Activated T-cell treated with anti-CD3 and anti-CD28 coated beads for 48 hours (primary cell): ENCODE results near the gene C6orf132.

Experiments
- DNase-seq: peaks from one replicate; pipeline ENCODE4 v3.0.0-alpha.2; 2020; ENCODE audit warnings: low read depth

C6orf132 gene

DNA sequence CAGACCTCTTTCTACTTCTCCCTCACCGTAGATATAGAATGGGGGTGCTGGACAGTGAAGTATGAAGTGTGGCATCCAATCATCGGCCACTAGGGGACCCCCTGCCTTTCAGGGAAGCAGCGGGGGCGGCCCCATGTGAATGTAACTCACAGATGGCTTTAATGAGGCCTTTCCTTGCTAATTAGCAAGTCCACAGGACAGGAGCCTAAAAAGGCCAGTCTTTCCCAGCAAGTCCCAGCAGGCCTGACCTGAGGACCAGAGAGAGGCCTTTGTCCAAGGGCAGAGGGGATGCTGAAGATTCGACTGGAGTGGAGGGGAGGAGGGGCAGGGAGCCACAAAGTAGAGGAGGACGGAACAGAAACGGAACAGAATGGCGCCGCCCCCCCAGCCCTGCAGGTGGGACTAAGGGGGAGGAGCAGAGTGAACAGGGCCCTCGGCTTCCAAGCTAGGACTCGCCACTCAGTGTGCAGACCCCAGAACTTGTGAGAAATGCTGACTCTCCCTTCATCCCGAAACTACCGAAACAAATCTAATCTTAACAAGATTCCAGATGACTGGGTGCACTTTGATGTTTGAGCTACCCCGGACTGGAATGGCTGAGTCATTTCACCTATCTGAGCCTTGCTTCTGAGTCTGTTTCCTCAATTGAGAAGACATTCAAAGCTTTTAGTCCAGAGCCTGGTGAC is 5.8 kb downstream of the C6orf132 start:
- DNase-seq, result peak; percentile 25

DNA sequence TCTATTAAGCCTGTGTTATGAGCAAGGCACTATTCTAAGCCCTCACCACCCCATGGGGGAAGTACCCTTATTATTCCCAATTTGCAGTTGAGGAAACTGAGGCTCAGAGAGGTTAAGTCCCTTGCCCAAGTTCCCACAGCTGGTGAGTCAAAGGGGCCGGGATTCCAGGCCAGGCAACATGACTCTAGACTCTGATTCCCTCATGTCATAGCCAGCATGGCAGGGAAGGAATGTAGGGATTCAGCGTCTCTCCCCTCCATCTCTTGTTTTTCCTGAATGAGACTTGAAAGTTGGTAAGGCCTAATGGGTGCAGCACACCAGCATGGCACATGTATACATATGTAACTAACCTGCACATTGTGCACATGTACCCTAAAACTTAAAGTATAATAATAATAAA is 6.7 kb downstream of the C6orf132 start:
- no peak for DNase-seq

DNA sequence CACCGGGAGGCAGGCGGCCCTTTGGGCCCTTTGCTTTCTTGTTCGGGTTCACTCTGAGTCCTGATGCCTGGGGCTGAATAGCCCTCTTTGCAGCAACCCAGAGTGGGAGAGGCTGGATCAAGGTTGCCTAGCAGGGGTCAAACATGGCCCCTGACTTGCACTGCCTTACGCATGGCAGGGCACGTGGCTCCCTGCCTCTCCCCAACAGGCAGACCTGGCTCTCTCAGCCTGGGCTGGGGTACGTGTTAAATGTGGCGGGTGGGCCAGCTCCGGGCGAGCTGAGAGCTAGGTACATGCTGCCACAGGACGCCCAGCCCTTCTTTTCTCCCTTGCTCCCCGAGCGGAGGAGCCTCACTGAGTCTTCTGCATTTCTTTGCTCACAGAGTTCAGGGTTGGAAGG is 7.3 kb downstream of the C6orf132 start:
- no peak for DNase-seq

DNA sequence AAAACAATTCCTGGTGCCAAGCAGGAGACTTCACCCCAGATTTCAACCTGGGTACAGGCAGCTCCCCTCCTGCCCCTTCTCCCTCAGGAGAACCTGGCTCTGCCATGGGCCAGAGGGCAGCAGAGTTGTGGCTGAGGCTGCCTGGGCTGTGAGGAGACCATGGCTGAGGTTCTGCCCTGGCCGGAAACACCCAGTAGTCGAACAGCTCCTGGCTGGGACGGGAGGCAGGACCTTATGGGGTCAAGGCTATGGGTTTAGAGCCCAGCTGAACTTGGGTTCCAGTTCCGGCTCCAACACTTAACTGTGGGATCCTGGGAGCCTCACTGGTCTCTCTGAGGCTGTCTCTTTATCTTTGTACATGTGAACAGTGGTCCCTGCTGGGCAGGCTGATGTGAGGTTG is 8.5 kb downstream of the C6orf132 start:
- DNase-seq, result no peak

DNA sequence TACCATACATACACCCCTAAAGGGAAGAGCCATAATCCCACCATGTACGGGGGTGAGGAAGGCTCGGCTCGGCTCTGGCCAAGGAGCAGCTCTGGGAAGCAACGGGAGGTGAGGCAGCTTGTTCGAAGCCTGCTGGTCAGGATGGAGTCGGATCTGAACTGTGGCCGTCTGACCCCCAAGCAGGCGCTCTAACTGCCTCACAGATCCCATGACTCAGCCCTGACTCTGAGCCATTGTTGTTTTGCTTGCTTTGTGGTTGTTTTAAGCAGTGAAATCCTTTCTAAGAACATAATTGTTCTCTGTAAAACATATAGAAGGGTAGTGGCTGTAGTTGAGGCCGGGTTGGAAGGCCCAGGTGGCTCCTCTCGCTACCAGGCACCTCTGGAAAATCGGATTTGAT is 10.9 kb downstream of the C6orf132 start:
- DNase-seq, result no peak

DNA sequence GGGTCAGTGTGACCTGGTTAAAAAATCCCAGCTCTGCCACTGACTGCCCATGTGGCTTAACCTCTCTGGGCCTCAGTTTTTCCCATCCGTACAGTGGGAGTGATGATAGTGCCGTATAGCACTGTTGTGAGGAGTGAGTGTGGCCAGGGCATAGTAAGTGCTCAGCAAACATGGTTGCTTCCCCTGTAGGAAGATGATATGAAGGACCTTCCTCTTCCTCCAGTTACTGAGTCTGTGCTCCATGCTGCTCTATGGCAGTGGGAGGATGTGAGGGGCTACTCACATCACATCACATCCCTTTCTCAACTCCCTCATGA is 13.1 kb downstream of the C6orf132 start:
- DNase-seq, result no peak

DNA sequence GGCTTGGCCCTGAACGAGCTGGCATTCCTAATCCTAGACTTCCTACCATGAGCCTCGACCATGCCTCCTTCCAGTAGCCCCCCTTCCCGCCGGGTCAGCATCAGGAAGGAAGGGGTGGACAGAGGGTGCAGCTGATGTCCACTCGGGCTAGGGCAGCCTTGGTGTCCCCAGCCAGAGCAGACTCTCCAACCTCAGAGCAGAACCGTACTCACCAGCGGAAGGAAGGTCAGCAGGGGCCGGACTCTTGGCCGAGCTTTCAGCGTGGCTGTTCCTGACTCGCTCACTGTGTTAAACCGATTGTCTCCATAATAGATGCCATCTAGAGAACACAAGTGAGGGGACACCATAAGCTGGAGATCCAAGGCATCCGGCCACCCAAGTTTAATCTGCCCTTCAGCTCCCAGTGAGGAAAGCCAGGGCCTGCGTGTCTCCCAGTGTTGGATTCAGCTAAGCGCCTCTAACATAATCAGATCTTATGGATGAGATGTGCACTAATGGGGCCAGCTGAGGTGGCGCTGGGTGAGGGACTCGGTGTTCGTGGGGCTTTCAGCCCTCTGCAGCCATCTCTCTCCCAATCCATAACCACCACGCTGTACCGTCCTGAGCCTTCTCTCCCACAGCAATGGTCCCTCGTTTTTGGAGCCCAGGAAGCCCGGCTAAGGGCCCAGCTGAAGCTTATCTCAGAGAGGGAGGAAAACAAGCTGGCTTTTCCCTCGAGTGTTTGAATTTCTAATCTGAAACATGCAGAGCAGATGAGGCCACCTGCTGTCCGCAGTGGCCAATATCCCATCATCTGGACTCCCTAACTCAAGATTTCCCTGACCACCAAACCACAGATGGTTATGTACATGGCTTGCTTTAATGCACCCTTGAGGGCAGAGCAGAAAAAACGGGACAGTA is 13.7 kb downstream of the C6orf132 start:
- no peak for DNase-seq

DNA sequence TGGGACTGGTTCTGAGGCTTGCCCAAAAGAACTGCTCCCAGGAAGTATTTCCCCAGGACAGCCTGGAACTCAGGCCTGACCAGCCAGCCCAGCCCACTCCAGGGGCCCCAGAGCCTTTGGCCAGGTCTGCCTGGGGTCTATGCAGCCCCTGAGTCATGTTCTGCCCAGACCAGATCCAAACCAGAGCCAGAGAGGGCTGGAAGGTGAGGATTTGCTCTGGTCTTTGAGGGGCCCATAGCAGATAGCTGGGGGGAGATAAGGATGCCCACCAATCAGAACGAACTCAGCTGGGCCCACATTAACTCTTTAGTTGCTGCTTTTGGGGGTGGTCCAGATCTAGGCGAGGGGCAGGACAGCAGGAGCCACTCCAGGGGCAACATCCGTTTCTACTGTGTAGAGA is 16.8 kb downstream of the C6orf132 start:
- no peak for DNase-seq

DNA sequence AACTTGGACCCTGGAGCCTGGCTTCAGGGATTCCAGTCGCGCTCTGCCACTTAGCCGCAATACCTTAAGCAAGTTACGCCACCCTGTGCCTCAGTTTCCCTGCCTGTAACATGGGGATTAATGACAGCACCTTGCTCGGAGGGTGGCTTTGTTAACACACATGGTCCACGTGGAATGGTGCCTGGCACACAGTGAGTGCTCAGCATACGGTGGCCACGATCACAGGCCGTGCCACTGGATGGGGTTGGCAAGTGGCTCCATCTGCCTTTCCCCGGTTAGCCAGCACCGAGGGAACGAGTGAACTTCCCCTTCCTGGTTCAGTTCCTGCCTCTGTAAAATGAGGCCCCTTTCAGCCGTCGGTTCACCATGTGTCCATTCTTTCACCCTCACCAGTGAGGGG is 17.2 kb downstream of the C6orf132 start:
- no peak for DNase-seq

DNA sequence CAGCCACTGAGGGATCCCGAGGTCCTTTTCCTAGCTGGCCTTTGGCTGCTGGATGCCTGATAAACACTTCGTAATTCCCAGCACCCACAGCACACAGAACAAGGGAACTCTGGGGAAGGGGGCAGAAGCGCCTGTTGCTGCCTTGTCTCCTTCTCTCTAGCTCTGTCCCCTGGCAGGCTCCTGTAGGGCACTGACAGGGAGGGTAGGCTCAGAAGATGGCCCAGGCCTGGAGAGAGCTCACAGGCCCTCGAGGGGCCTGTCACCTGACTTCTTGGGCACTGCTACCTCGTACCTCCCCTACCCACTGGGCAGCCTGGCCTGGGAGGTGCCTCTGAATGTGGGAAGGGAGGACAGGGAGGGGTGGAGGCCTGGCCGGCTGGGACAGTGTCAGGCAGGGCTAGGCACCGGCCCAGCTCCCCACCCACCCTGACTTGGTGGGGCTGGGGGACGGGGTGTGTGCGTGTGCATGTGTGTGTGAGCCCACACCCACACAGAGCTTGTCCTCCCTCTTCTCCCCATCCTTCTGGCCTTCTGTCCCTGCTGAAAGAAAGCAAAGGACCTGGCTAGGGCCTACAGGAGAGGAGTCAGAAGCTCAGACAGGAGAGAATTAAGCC is 18.1 kb downstream of the C6orf132 start:
- DNase-seq, result no peak

DNA sequence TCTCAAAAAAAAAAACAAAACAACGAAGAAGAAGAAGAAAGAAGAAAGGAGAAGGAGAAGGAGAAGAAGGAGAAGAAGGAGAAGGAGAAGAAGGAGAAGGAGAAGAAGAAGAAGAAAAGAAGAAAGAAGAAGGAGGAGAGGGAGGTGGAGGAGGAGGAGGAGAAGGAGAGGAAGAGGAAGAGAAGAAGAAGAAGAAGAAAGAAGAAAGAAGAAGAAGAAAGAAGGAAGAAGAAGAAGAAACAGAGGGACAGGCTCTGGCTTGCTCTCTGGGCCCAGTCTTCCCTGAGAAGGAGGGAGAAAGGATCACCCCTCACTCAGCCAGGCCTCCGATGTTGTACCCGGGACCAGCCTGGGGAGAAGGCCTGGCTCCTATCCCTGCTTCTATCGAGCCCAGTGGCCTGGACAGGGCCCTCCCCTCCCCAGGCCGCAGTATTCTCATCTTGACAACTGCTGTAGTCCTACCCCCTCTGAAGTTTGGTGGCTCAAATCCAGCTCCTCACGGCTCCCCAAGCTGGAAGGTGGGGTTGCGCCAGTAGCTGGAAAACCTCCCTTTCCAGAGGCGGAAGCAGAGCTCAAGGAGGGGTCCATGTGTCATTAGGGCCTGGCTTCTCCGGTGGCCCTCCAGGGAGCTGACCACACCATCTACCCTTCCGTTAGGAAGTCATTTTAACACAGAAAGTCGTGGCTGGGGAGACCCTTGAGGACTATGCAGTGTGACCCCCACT is 18.9 kb downstream of the C6orf132 start:
- no peak for DNase-seq

DNA sequence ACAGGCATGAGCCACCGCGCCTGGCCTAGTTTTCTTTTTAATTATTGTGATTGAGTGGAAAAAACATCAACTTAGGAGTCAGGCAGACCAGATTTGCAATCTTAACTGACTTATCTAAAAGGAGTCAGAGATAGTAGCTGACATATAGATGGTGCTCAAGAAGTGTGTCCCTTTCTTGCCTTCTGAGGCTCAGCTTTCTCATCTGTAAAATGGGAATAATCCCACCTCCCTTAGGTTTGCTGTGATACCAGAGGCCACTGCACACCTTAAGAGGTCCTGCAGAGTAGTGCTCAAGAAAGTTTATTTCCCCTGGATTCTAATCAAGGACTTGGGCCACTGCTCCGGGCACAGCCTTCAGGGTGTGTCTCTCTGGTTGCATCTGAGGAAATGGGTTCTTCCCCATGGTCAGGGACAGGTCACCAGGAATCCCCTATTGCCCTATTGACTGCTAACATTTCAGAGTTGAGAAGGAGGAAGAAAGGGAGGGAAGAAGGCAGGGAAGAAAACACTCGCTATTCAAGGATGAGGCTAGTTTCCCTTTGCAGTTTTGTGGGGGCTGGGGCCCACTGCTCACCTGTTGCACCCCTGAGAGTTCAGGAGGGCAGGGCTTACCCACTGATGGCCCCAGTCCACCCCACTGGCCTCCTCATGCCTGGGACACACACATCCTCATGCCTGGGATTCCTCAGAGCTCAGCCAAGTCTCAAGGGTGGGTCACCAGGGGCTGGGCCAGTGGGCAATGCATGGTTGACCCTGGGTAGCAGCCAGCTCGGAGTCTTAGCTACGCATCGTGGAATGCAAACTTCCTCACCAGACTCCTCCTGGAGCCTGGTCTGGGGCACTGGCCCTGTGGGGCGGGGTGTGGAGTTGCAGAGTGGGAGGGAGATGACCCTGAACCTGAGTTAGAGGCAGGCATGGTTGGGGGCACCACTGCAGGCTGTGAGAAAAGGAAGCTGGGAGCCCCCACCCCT is 21.2 kb downstream of the C6orf132 start:
- no peak for DNase-seq

DNA sequence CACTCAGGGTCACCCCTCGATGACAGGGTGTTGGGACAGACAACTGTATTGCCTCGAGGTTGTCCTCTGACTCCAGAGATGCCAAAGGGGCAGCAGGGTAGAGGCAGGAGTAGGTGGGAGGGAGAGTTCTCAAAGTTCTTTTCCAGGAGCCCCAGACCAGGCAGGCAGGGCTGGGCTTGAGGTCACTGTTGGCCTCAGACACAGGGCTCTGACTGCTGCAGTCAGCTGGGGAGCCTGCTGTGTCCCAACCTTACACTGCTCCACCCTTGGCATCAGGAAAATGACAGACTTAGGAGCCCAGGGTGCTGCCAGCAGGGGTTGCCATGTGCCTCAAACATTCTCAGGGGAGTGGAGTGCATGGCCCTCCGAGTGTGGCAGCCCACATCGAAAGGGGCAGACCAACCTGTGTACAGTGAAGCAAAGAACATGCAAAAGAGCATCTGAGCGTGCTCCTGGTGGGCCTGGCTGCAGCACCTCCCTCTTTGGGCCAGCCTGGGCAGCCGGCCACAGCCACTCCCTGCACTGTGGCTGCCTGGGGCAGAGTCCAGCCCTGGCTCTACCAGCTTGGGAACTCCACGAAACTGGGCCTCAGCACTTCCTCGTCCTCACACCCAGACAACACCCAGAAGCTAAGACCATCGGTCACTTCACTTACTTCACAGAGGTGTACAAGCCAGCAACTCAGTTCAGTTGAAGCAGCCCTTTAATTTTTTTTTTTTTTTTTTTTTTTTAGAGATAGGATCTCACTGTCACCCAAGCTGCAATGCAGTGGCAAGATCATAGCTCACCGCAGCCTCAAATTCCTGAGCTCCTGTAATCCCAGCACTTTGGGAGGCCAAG is 24.0 kb downstream of the C6orf132 start:
- DNase-seq, result no peak

DNA sequence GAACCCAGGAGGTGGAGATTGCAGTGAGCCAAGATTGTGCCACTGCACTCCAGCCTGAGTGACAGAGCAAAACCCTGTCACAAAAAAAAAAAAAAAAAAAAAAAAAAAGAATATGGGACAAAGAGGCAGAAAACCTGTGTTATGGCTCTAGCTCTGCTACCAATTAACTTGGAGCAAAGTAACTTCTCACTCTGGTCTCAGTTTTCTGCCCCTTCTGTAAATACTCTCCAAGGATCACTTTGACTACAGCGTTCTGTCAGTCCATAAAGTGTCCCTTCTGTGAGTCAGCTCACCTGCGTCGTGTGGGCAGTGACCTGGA is 24.6 kb downstream of the C6orf132 start:
- no peak for DNase-seq

DNA sequence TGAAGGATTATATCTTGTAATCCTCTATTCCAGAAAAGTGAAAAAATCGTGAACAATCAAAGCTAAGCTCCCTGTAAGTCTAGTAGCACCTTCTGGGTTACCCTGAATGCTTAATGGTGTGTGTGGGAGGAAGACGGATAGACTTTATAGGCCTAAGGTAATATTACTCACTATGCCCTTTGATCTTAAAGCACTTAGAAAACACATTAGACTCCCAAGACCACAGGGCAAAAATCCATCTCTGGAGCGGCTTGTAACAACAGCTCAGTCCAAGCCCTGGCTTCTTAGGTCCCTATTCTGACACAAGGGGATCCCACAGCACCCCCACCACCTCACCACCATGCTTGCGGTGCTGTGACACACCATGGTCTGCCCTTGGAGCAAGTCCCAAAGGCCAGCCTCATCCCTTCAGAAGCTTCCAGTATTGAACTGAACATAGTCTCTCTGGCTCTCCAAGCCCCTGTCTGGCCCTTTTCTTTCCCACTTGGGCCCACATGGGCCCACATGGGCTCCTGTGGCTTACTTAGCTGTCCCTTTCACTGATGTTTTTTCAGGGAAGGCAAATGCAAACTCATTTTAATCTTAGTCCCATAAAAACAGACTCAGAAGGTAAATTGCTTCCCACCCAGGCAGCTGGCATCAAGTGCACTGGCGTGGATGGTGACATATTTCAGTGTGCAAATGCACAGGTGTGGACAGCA is 28.3 kb downstream of the C6orf132 start:
- no peak for DNase-seq

DNA sequence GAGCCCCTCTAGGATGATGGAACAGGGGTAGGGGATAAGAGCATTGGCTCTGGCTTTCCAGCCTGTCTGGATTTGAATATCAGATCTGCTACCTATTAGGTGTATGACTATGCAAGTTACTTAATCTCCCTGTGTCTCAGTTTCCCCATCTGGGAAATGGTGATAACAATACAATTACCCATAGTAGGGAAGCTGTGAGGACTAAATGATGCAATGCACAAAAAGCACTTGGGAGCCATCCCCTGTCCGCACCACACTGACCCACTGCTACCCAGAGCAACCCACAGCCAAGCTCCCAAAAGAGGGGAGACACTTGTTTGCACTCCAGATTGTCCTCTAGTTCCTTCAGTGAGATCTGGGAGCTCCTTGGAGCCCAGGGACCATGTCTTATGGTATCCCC is 30.1 kb downstream of the C6orf132 start:
- DNase-seq, result no peak

DNA sequence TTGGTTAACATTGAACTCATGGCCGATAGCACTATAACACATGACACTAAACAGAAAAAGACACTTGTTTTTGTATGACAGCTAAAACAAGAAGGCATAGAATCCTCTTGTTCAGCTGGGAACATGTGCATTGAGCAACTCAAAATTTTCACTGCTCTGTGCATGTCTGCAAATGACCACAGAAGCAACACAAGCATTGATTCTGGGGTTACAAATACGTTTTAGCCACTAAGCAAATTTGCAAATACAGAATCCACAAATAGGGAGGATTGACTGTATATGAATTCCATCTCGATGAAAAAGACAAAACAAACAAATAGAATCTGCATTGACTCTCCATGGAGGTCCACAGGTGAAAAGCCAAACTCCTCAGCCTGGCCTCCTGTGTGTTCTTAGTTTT is 31.7 kb downstream of the C6orf132 start:
- no peak for DNase-seq

DNA sequence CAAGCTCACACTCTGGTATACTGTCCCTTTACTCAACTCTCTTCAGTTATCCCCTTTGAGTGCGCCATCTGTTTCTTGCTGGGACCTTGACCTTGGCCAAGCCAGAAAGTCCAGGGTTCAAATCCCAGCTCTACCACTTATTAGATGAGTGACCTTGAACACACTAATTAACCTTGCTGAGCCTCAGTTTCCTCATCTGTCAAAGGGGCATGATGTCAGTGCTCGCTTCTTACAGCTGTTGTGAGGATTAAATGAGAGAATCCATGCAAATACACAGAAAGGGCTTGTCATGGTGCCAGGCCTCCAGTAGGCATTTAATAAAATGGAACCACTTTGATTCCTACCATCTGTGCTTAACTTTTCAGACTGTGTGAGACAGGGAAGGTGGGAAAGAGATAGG is 34.3 kb downstream of the C6orf132 start:
- DNase-seq, result no peak

DNA sequence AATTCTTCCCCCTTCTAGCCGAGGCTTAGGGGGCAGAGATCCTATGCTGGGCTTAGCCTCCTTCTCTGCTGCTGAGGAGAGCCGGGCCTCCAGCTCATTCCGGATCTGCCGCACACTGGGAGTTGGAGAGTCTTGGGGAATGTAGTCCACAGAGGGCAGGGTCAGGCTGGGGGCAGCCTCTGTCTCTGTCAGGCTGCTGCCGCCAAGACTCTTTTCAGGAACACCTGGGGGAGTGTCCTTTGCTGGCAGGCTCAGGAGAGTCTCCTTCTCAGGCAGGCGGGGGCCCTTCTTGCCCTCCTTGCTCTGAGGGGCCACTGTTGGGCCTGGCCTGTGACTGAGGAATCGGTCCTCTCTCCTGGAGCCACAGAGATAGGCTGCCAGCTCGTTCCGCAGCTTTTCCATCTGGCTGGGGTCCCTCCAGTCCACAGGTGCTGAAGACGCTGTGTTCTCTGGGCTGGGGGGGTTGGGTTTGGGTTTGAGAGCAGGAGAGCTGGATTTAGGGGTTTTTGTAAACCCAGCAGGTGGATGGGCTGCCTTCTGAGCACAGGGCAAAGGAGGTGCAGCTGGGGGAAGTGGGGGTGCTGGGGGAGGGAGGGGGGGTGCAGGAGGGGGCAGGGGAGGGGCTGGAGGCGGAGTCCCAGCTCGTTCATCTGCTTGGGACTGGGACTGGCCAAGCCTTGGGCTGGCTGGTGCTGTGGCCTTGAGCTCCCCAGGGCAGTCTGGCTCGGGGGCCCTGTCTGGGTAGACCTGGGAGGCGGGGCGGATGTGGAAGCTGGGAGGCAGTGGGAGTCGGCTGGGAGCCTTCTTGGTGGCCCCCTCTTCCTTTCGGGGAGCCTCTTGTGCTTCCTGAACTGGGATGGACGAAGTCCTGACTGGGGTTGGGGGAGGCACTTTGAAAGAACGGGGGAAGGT is 36.1 kb downstream of the C6orf132 start:
- DNase-seq, result no peak
